ENCODE measurements around the gene RPS27A.
"Not testable (repeated sequence)": the region's sequence is repeated elsewhere in the genome, so short reads cannot be mapped to it uniquely, and the experiment has no call there.

- TF ChIP-seq, protein P1, sequence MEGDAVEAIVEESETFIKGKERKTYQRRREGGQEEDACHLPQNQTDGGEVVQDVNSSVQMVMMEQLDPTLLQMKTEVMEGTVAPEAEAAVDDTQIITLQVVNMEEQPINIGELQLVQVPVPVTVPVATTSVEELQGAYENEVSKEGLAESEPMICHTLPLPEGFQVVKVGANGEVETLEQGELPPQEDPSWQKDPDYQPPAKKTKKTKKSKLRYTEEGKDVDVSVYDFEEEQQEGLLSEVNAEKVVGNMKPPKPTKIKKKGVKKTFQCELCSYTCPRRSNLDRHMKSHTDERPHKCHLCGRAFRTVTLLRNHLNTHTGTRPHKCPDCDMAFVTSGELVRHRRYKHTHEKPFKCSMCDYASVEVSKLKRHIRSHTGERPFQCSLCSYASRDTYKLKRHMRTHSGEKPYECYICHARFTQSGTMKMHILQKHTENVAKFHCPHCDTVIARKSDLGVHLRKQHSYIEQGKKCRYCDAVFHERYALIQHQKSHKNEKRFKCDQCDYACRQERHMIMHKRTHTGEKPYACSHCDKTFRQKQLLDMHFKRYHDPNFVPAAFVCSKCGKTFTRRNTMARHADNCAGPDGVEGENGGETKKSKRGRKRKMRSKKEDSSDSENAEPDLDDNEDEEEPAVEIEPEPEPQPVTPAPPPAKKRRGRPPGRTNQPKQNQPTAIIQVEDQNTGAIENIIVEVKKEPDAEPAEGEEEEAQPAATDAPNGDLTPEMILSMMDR (IDR thresholded peaks at IDR 0.05; ENCODE audit: poor library complexity) = not testable (repeated sequence)
- TF ChIP-seq EZH2phosphoT487 (IDR thresholded peaks at IDR 0.05; ENCODE audit: low read depth, severe bottlenecking, unreplicated experiment); EZH2 (IDR thresholded peaks at IDR 0.05; ENCODE audit: borderline replicate concordance): not testable (repeated sequence)
Measured at GRCh38 chr2:55279859-55280424, 47.5 kb downstream of the RPS27A start.
